MCF 10A (cell line): ENCODE measurements around the gene TMEM259. TPM values are rescaled to one million over a fixed set of nuclear protein-coding genes. Genes with fewer than 3 reads are reported as not detected.

Experiments
- BruUV-seq: library from RNA; stranded (reverse); fragments of 400-500 nt; replicated peaks from 2 replicates; lab custom pipeline; 2021; lab: Mats Ljungman, UMichigan
- CTCF ChIA-PET: fragments of 300-600 bp; sonication (Branson Sonifier 250); formaldehyde crosslinking; extraction: SDS; loops from one replicate; lab custom pipeline; 2021; ENCODE audit warnings: antibody characterized with exemption, inconsistent platforms; lab: Yijun Ruan, JAX
- POLR2A ChIA-PET: fragments of 300-600, 350-650 bp; sonication (Branson Sonifier 250); formaldehyde crosslinking; extraction: SDS; loops from one replicate; lab custom pipeline; 2020; ENCODE audit warnings: antibody characterized with exemption, inconsistent platforms; lab: Yijun Ruan, JAX
- DNase-seq: peaks from one replicate; pipeline ENCODE4 v3.0.0-alpha.2; 2018; ENCODE audit not compliant: unreplicated experiment
- H3K27ac Mint-ChIP-seq: one replicate; pipeline ENCODE4 v1.8.0; 2022; ENCODE audit warnings: mild to moderate bottlenecking, low read depth, mixed read lengths; ENCODE audit not compliant: unreplicated experiment
- H3K27me3 Mint-ChIP-seq: one replicate; pipeline ENCODE4 v1.8.0; 2022; ENCODE audit warnings: mixed read lengths; ENCODE audit not compliant: insufficient read depth, unreplicated experiment
- H3K36me3 Mint-ChIP-seq: one replicate; pipeline ENCODE4 v1.8.0; 2022; ENCODE audit warnings: mild to moderate bottlenecking, moderate library complexity, mixed read lengths; ENCODE audit not compliant: insufficient read depth, unreplicated experiment
- H3K4me1 Mint-ChIP-seq: one replicate; pipeline ENCODE4 v1.8.0; 2022; ENCODE audit warnings: mixed read lengths; ENCODE audit not compliant: insufficient read depth, unreplicated experiment
- H3K4me3 Mint-ChIP-seq: one replicate; pipeline ENCODE4 v1.8.0; 2022; ENCODE audit warnings: mild to moderate bottlenecking, moderate library complexity, mixed read lengths; ENCODE audit not compliant: unreplicated experiment
- H3K9me3 Mint-ChIP-seq: one replicate; pipeline ENCODE4 v1.8.0; 2022; ENCODE audit warnings: mixed read lengths; ENCODE audit not compliant: unreplicated experiment
- CTCF ChIP-seq: fragments of 200-600 bp; IDR thresholded peaks from one replicate; pipeline ENCODE4 v1.8.0; 2022; ENCODE audit warnings: antibody characterized with exemption, mild to moderate bottlenecking; ENCODE audit not compliant: unreplicated experiment
- intact Hi-C: fragments of 100-400 bp; cut with micrococcal nuclease; formaldehyde crosslinking; loops from 2 replicates; pipeline ENCODE4 v1.14.1; 2022
- total RNA-seq: library from RNA; stranded (reverse); gene quantifications from 2 replicates; pipeline ENCODE4 v1.2.3, GENCODE V29; 2022

The TMEM259 gene
- total RNA-seq, 1 experiment from 2014 or later: 130 TPM

- no peaks in the 10 kb centered on the region for H3K4me1 Mint-ChIP-seq
- no peak for DNase-seq
- H3K36me3 Mint-ChIP-seq: no peaks in the 10 kb centered on the region
- H3K27me3 Mint-ChIP-seq: no peaks in the 10 kb centered on the region
- TF ChIP-seq CTCF: no peak
- intact Hi-C loops: no loop called here
- H3K9me3 Mint-ChIP-seq: no peaks in the 10 kb centered on the region
- H3K4me3 Mint-ChIP-seq: no peak overlapping the region
- no TSS peak for BruUV-seq
- ChIA-PET CTCF (interaction anchor here (0.7 to 1.3 kb wide), 2 partner anchors 11 to 51 kb away, joined by 4 read pairs; no protein-coding TSS in a partner anchor), POLR2A (interaction anchor here (0.6 to 1.7 kb wide), 6 partner anchors 12 to 32 kb away, joined by 3 to 6 read pairs (median 4); partner anchors contain the start of genes ABCA7 and CNN2)
- no peak overlapping the region for H3K27ac Mint-ChIP-seq
These were observed 32.5 kb upstream of the TMEM259 start for GRCh38 chr19:1053176-1054101.

- H3K27me3 Mint-ChIP-seq: no peaks in the 10 kb centered on the region
- H3K4me1 Mint-ChIP-seq: no peaks in the 10 kb centered on the region
- intact Hi-C loops: no loop called here
- H3K36me3 Mint-ChIP-seq: no peaks in the 10 kb centered on the region
- BruUV-seq: no TSS peak
- no peak for TF ChIP-seq CTCF
- H3K27ac Mint-ChIP-seq: no peak overlapping the region
- no peak overlapping the region for H3K4me3 Mint-ChIP-seq
- no peak for DNase-seq
- POLR2A ChIA-PET: no interaction called here
- CTCF ChIA-PET: interaction anchor here (1.3 kb wide), 1 partner anchor 12 kb away, joined by 4 read pairs; no protein-coding TSS in a partner anchor
- no peaks in the 10 kb centered on the region for H3K9me3 Mint-ChIP-seq
These were observed 31.5 kb upstream of the TMEM259 start for GRCh38 chr19:1052349-1052975.

GRCh38 chr19:1051791-1052190 is 30.9 kb upstream of the TMEM259 start:
- Mint-ChIP-seq H3K9me3 (no peaks in the 10 kb centered on the region), H3K4me3 (no peak overlapping the region), H3K4me1 (no peaks in the 10 kb centered on the region), H3K27me3 (no peaks in the 10 kb centered on the region), H3K27ac (no peak overlapping the region), H3K36me3 (no peaks in the 10 kb centered on the region)
- no peak for TF ChIP-seq CTCF
- DNase-seq: no peak
- POLR2A ChIA-PET: no interaction called here
- CTCF ChIA-PET: no interaction called here
- intact Hi-C loops: no loop called here
- no TSS peak for BruUV-seq

- POLR2A ChIA-PET: no interaction called here
- no TSS peak for BruUV-seq
- intact Hi-C loops: no loop called here
- no peaks in the 10 kb centered on the region for H3K27me3 Mint-ChIP-seq
- no peak overlapping the region for H3K4me3 Mint-ChIP-seq
- no peaks in the 10 kb centered on the region for H3K36me3 Mint-ChIP-seq
- H3K4me1 Mint-ChIP-seq: no peaks in the 10 kb centered on the region
- no peak overlapping the region for H3K27ac Mint-ChIP-seq
- no peaks in the 10 kb centered on the region for H3K9me3 Mint-ChIP-seq
- TF ChIP-seq CTCF: no peak
- DNase-seq: no peak
- CTCF ChIA-PET: no interaction called here
These were observed 30.3 kb upstream of the TMEM259 start for GRCh38 chr19:1050989-1051788.
